GM23338 (cell line): ENCODE data around the gene DOCK2.
A peak's percentile ranks its signal among the peaks of the same experiment; 100 is the strongest.

ENCODE experiments used
- CTCF ChIP-seq, 2 experiments: fragments of 200-600 bp in 1 of 2; sonication (generic) in 1 of 2; conservative IDR thresholded peaks; 2 replicates each; pipeline versions ENCODE4 v1.5.1 to v1.6.1; 2016 to 2017; ENCODE audit warnings: antibody characterized with exemption in 2 of 2, low read depth in 2 of 2, mild to moderate bottlenecking in 2 of 2, moderate library complexity in 1 of 2
- JUNB ChIP-seq: IDR thresholded peaks from one replicate; pipeline ENCODE4 v1.6.1; 2016; ENCODE audit warnings: antibody characterized with exemption; ENCODE audit not compliant: unreplicated experiment
- POLR2AphosphoS5 ChIP-seq: IDR thresholded peaks from 2 replicates; pipeline ENCODE4 v1.6.1; 2016; ENCODE audit warnings: antibody characterized with exemption, low read depth
- REST ChIP-seq: IDR thresholded peaks from one replicate; pipeline ENCODE4 v1.6.1; 2018; ENCODE audit warnings: antibody characterized with exemption; ENCODE audit not compliant: unreplicated experiment
- ZNF331 ChIP-seq: fragments of 250-450 bp; sonication (Bioruptor Pico); IDR thresholded peaks from 2 replicates; pipeline ENCODE4 v1.5.0; 2020; ENCODE audit warnings: low read depth, mild to moderate bottlenecking, moderate library complexity

GRCh38 chr5:169826618-169827017 is 189.5 kb downstream of the DOCK2 start:
- TF ChIP-seq REST (no peak), CTCF (conservative IDR thresholded peaks at IDR 0.05; ENCODE audit: low read depth in 2 of 2) (peak; percentile 57 to 78), POLR2AphosphoS5 (no peak), ZNF331 (CRISPR knock-in tag) (no peak), JUNB (no peak)
